Activated T-cell treated with anti-CD3 and anti-CD28 coated beads, Interleukin-2, amount 50 U/mL, for 4 hours (primary cell): ENCODE results near the gene CACNA1A. TPM values are rescaled to one million over a fixed set of nuclear protein-coding genes. Genes with fewer than 3 reads are reported as not detected.

ENCODE experiments used
- ATAC-seq, 2 donors: fragments of 200-7000 bp; cut with Tn5 transposase; one replicate each; pipeline ENCODE4 v1.10.0; 2021
- DNase-seq: peaks from one replicate; pipeline ENCODE4 v3.0.0-alpha.2; 2020
- H3K27me3 Mint-ChIP-seq: one replicate; pipeline ENCODE4 v1.8.0; 2021; ENCODE audit warnings: low read depth, mixed read lengths
- H3K36me3 Mint-ChIP-seq: one replicate; pipeline ENCODE4 v1.8.0; 2022; ENCODE audit warnings: mixed read lengths; ENCODE audit not compliant: insufficient read depth
- H3K4me1 Mint-ChIP-seq: one replicate; pipeline ENCODE4 v1.8.0; 2021; ENCODE audit warnings: low read depth, mixed read lengths
- H3K4me3 Mint-ChIP-seq: one replicate; pipeline ENCODE4 v1.8.0; 2021; ENCODE audit warnings: mild to moderate bottlenecking, moderate library complexity, mixed read lengths
- H3K9me3 Mint-ChIP-seq: one replicate; pipeline ENCODE4 v1.8.0; 2021; ENCODE audit warnings: mixed read lengths
- total RNA-seq, 3 donors: library from RNA; stranded (reverse); gene quantifications; one replicate each; pipeline ENCODE4 v1.2.1, GENCODE V29; 2021

CACNA1A gene
- total RNA-seq, 3 donors from 2014 or later: 0.16 to 0.43 (median 0.20) TPM

DNA sequence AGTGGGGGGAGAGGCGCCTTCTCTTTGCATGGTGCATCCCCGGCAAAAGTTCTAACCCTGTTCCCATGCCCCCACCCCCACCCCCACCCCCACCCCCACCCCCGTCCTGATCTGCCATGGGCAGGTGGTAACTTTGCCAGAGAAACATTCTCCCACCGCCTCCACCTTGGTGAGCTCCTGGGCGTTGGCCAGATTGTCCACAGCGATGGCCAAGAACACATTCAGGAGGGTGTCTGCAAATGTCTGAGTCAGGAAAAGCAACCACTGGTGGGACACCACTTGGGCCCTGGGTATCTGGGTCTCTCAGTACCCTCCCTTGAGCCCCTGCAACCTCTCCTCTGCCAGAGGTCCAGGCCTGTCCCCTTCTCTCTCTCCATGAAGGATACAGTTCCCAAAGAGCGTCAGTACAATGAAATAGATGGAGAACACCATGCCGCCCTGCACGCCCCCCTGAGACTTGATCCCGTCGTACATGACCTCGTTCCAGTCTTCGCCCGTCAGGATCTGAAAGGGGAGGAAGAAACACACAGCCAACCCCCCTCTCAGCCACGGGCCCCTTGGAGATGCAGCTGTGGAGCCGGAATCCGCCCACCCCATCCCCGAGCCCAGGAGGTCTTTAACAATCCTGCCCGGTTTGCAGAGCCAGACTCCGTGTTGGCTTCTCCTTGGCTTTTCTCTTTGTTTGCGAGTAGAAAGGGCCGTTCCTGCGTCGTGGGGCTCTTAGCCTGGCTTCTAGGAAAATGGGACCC lies 202.7 kb downstream of the CACNA1A start:
- no peaks in the 10 kb centered on the region for H3K9me3 Mint-ChIP-seq

DNA sequence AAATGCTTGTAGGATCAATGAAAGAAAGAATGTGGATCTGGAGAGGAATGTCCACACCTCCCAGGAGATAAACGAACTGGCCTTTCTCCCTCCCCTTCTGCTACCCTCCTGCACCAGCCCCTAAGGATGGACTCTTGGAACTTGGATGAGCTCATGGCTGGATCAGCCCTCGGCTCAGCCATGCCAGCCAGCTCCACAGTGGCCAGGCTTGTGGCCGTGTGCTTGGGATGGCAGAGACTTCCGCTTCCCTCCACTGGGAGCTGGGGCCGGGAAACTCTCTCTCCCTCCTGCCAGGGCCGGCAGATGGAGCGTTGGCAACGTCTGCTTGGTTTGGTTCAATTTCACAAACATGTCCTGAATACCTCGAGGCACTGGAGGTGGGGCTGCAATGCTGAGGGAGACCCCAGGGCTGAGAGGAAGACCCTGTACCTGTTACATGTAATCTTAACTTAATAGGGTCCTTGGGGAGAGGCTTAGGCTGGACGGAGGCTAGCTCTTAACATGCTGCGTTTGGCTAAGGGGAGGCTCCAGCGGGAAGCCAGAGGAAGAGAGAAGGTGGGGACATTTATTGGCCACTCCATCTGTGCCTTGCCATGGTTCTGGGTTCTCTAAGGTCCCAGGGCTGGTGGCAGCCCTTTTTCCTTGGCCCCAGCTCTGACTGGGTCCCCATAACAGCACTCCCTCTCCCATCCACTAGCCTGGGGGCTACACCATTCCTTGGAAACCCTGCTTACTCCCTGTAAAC lies 203.6 kb downstream of the CACNA1A start:
- ATAC-seq: no peak
- Mint-ChIP-seq H3K4me1 (peaks cover 5% of the 10 kb centered on the region), H3K36me3 (no peaks in the 10 kb centered on the region), H3K4me3 (no peak overlapping the region), H3K9me3 (no peaks in the 10 kb centered on the region), H3K27me3 (peaks cover 56% of the 10 kb centered on the region)
- no peak for DNase-seq

More for the DNA sequence above, 202.7 kb downstream of the CACNA1A start:
- peaks cover 5% of the 10 kb centered on the region for H3K4me1 Mint-ChIP-seq
- no peaks in the 10 kb centered on the region for H3K36me3 Mint-ChIP-seq
- ATAC-seq (no peak), DNase-seq (no peak)
- peaks cover 56% of the 10 kb centered on the region for H3K27me3 Mint-ChIP-seq
- no peak overlapping the region for H3K4me3 Mint-ChIP-seq

DNA sequence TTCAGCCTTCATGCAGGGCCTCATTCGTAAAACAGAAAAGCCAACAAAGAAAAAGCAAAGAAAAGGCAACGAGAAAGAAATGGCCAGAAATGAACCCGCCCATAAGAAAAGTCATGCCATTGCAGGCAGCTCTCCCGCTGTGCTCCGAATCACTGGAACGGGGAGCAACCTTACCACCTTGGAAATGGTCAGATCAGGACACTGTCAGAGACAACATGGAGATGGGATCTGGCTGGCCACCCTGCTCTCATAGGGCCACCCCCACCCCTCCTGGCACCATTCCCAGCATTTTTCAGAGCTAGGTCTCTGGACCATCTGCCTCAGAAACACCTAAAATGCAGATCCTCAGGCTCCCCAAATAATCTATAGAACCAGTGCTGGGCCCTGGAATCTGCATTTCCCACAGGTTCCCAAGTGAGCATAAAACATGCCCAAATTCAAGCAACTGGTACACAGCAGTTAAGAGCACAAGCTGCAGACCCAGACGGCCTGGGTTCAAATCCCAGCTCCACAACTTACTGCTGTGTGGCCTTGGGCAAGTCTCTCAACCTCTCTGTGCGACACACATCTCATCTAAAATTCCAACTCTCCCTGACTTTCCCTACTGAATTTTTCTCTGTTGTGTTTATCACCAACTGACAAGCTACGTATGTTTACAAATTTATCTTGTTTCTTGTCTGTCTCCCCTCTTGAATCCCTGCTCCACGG lies 204.5 kb downstream of the CACNA1A start:
- no peaks in the 10 kb centered on the region for H3K36me3 Mint-ChIP-seq
- no peaks in the 10 kb centered on the region for H3K9me3 Mint-ChIP-seq
- DNase-seq (no peak), ATAC-seq (no peak)
- peaks cover 5% of the 10 kb centered on the region for H3K4me1 Mint-ChIP-seq
- H3K27me3 Mint-ChIP-seq: peaks cover 52% of the 10 kb centered on the region
- no peak overlapping the region for H3K4me3 Mint-ChIP-seq

DNA sequence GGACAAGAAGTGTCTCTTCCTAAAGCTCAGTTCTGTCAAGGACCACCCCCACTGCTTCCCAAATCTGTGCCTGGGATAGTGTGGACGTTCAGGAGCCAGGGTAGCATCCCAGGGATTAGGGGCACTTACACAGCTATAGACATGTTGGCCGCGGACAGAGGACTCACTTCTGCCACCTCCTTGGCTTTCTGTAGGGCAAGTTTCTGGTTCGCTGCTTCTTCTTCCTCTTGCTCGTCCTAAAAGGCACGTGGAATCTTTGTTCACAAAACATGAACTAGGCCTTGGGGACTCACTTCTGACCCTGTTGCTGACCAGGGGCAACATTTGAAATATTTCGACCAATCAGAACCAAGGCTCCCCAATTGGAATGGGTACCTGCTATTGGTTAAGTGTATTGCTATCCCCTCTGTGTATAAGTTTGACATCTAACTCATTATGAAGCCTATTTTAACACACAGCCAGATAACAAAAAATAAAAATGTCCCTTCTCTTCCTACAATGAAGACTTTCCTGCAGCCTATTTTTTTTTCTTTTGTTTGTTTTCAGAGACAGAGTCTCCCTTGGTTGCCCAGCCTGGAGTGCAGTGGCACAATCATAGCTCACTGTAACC lies 205.8 kb downstream of the CACNA1A start:
- Mint-ChIP-seq H3K4me1 (peaks cover 5% of the 10 kb centered on the region), H3K9me3 (no peaks in the 10 kb centered on the region), H3K4me3 (no peak overlapping the region), H3K27me3 (peaks cover 46% of the 10 kb centered on the region), H3K36me3 (no peaks in the 10 kb centered on the region)
- DNase-seq (no peak), ATAC-seq (no peak)

DNA sequence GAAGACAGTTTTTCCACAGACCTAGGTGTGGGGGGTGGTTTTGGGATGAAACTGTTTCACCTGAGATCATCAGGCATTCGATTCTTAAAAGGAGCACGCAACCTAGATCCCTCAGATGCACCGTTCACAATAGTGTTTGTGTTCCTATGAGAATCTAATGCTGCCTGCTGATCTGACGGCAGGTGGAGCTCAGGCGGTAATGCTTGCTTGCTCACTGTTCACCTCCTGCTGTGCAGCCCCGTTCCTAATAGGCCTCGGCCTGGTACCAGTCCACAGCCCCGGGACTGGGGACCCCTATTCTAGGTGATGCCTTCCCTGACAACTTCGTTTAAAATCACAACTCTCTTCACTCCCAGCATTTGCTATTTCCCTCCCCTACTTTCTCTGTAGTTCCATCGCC lies 206.4 kb downstream of the CACNA1A start:
- Mint-ChIP-seq H3K36me3 (no peaks in the 10 kb centered on the region), H3K9me3 (no peaks in the 10 kb centered on the region), H3K4me3 (no peak overlapping the region), H3K4me1 (peaks cover 5% of the 10 kb centered on the region), H3K27me3 (peaks cover 48% of the 10 kb centered on the region)
- ATAC-seq (no peak), DNase-seq (no peak)

DNA sequence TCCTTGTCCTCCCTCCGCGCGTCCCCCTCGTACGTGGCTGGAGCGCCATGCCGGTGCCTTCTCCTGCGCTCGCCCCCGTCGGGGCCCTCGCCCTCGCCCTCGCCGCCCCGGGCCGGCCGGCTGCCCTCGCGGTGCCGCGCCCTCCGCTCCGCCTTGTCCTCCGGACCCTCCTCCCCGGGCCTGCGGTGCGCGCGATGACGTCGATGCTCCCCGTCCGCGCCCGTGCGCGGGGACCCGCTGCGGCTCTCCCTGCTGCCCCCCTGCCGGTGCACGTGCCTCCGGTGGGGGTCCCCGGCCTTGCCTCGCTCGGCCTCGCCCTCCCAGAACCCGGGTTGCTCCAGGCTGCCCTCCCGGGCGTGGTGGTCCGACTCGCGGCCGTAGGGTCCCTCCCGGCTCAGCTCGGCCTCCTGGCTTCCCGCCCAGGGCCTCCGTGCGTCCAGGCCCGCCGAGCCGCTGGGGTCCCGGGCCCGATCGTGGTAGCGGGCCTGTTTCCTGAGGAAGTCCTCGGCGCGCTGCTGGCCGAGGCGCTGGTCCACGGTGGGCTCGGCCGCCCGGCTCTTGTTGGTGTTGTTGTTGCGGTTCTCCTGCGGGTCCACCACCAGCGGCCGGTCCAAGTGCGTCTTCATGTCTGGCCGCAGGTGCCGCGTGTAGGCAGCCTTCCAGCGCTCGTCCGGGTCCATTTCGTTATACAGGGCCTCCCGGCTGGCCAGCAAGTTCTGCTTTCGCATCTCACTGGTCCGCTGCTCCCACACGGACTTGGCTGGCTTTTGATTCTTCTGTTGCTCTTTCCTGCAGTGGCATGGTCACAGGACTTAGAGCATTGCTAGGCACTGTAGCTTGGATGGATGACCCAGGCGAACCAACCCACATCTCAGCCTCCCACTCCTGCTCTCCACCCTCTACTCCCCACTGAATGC lies 207.5 kb downstream of the CACNA1A start:
- no peak for ATAC-seq
- Mint-ChIP-seq H3K4me1 (peaks cover 5% of the 10 kb centered on the region), H3K36me3 (no peaks in the 10 kb centered on the region), H3K4me3 (no peak overlapping the region), H3K27me3 (peaks cover 42% of the 10 kb centered on the region), H3K9me3 (no peaks in the 10 kb centered on the region)
- DNase-seq: no peak

DNA sequence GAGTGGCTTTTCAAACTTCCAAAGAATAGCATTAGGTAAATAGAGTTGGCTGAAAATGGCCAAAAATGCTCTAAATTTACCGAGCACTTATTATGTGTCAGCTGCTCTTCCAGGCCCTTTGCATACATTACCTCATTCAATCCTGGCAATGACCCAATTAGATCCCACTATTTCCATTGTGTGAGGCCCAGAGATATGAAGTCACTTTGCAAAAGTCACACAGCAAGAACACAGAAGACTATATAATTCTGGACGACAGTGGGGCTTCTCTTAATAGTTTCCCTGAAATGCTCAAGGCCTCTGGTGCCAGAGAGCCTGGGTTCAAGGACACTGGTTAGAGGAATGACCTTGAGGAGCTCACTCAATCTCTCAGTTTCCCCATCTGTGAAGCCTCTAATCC lies 209.3 kb downstream of the CACNA1A start:
- Mint-ChIP-seq H3K36me3 (no peaks in the 10 kb centered on the region), H3K9me3 (no peaks in the 10 kb centered on the region), H3K4me3 (no peak overlapping the region), H3K4me1 (peaks cover 5% of the 10 kb centered on the region), H3K27me3 (peaks cover 31% of the 10 kb centered on the region)
- DNase-seq (no peak), ATAC-seq (no peak)

DNA sequence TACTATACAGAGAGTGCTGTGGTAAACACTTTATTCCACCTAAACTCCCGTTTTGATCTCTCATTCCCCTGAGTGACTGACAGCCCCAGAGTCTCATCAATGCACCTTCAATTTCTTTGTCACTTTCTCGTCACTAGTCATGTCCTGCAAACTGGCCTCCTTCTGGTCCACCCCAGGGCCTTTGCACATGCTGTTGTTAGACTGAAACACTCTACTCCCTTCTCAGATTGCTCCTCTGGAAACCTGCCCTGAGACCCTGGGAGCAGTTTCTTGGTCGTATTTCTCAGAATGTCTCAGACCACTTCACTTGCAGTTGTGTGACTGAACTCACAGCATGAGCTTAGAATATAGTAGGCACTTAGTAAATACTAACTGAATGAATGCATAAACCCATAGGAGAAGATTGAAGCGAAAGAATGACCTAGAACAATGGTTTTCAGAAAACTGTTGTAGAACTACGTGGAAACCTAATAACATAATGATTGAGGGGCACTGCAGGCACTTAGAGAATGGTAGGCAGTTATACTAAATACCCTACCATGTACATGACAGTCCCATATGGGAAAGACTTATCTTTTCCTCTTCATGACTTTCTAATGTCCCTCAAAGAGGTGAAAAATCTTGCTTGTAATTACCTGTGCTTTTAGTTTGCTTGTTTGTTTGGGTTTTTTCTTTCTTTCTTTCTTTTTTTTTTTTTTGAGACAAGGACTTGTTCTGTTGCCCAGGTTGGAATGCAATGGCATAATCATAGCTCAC lies 211.3 kb downstream of the CACNA1A start:
- Mint-ChIP-seq H3K9me3 (no peaks in the 10 kb centered on the region), H3K27me3 (peaks cover 13% of the 10 kb centered on the region), H3K36me3 (no peaks in the 10 kb centered on the region), H3K4me3 (no peak overlapping the region), H3K4me1 (peaks cover 5% of the 10 kb centered on the region)
- ATAC-seq: no peak
- DNase-seq: no peak

DNA sequence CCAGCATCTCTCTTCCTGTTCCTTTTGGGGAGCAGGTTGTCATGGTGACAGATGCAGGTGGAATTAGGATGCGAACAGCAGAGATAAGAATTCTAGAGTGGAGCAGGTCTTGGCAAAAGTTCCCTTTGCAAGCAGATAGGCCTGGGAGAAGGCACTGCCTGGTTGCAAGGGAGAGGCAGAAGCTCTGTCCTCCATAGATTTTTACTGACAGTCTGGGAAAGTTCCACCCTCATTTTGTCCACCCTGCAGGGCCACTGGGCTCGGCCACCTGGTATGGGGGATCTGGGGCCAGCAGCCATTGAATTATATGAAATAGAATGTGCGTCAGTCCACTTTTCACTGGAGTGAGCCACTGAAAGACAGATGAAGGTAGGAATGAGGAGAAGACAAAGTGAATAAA lies 214.4 kb downstream of the CACNA1A start:
- H3K4me3 Mint-ChIP-seq: no peak overlapping the region
- H3K4me1 Mint-ChIP-seq: no peaks in the 10 kb centered on the region
- no peaks in the 10 kb centered on the region for H3K36me3 Mint-ChIP-seq
- no peaks in the 10 kb centered on the region for H3K9me3 Mint-ChIP-seq
- ATAC-seq (no peak), DNase-seq (no peak)
- H3K27me3 Mint-ChIP-seq: peaks cover 2% of the 10 kb centered on the region

DNA sequence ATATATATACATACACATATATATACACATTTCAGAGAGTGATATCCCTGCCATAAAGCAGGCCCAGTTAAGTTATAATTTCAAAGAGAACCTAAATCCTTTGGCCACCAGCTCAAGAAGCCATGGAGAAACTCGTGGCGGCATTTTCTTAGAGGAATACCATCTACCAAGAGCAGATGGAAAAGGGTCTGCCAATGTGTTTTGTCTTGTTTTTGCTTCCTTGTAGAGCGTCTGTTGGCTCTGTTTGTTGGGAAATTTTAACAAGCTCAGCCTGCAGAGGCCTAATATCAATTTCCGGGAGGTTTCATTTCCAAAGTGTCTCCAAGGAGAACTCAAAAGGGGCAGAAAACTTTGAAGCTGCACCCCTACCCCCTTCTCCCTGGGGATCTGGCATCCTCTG lies 215.5 kb downstream of the CACNA1A start:
- Mint-ChIP-seq H3K36me3 (no peaks in the 10 kb centered on the region), H3K9me3 (no peaks in the 10 kb centered on the region), H3K4me1 (no peaks in the 10 kb centered on the region), H3K4me3 (no peak overlapping the region), H3K27me3 (peaks cover 2% of the 10 kb centered on the region)
- DNase-seq: no peak
- no peak for ATAC-seq

DNA sequence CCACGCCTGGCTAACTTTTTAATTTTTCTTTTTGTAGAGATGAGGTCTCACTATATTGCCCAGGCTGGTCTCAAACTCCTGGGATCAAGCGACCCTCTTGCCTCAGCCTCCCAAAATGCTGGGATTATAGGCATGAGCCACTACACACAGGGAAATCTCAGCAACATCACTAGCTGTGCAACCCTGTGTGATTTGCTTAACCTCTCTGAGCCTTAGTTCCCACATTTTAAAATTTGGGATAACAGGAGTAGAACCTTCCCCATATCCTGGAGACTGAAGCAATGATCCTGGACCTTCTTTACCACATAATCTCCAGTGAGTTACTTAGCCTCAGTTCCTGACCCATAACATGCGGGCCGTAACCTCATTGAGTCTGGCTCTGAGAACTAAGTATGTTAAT lies 217.0 kb downstream of the CACNA1A start:
- H3K36me3 Mint-ChIP-seq: no peaks in the 10 kb centered on the region

DNA sequence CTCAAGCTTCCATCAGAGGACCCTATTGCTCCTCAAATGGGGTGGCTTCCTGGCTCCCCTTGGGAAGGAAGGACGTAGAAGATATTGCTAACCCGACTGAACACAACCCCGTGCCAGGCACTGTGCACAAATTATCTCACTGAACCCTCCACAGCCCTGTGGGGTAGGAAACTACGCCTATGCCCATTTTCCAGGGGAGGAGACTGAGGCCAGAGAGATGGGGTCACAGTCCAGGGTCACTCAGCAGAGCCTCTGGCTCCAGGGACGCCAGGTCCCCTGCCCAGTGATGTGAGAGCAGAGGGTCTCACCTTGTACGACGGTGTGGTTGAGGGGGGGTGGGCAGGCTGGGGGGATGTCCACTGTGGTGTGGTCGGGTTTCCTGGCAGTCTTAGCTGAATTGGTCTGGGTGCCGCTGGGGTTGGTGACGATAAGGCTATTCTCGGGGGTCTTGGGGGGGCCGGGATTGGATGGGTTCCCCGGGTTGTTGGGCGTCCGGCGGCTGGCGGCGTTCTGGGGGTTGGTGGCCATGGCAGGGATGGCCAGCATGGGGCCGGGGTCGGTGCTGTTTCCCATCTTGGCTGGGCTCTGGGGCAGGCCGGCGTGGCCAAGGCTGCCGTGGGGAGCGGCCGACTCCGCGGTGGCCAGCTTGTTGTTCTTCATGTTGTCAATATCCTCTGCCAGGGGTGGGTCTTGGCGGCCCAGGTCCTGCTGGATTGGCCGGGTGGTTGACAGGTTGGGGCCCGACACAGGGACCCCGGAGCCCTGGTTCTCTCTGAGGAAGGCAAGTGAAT lies 219.9 kb downstream of the CACNA1A start:
- DNase-seq (no peak), ATAC-seq (no peak)
- H3K4me1 Mint-ChIP-seq: peaks cover 2% of the 10 kb centered on the region
- no peaks in the 10 kb centered on the region for H3K36me3 Mint-ChIP-seq
- no peaks in the 10 kb centered on the region for H3K27me3 Mint-ChIP-seq
- no peak overlapping the region for H3K4me3 Mint-ChIP-seq
- no peaks in the 10 kb centered on the region for H3K9me3 Mint-ChIP-seq

More for the DNA sequence above, 217.0 kb downstream of the CACNA1A start:
- H3K4me3 Mint-ChIP-seq: no peak overlapping the region
- no peak for ATAC-seq
- H3K4me1 Mint-ChIP-seq: no peaks in the 10 kb centered on the region
- H3K27me3 Mint-ChIP-seq: no peaks in the 10 kb centered on the region
- DNase-seq: no peak
- H3K9me3 Mint-ChIP-seq: no peaks in the 10 kb centered on the region
